Measurements from ENCODE around the gene DOCK9.

The DOCK9 gene

DNA sequence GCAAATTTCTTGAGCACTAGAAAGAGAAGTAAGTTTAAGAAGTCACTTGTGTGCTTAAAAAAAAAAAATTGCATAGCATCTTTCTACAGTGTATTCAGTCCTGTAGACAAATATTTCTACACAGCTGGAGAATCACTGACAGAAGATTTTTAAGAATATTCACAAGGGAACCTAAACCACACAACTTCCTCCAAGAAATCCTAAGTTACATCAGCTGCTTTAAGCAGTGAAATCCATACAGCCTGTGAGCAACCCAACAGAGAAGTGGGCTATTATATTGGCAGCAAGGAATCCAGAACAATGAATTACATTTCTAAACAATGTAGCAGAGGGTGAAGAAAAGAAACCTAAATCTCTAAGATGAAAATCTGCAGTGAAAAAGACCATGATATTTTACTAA lies 1.5 kb downstream of the DOCK9 start:
- no peak for DNase-seq (ENCODE audit: low read depth in 1 of 2, low spot score in 1 of 2)

DNA sequence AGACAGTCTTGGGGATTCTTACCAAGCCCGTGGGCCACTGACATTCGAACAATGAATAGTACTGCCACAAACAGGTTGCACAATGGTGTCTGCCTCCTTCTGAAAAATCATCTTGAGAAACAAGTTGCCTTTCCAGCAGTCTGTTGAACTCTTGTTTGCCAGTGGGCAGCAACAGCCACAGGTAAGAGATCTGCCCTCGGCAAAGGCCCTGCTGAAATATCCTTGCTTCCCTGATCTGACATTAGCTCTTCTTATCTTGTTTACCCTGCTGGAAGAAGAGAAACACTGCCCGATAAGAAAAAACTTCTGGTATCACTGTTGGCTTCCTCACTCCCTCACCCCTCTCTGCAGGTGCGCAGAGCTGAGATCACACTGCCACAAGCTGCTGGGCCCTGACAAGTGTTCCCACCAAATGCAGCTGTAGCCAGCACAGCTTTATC lies 2.0 kb downstream of the DOCK9 start:
- DNase-seq (ENCODE audit: low read depth in 1 of 2, low spot score in 1 of 2) = no peak

DNA sequence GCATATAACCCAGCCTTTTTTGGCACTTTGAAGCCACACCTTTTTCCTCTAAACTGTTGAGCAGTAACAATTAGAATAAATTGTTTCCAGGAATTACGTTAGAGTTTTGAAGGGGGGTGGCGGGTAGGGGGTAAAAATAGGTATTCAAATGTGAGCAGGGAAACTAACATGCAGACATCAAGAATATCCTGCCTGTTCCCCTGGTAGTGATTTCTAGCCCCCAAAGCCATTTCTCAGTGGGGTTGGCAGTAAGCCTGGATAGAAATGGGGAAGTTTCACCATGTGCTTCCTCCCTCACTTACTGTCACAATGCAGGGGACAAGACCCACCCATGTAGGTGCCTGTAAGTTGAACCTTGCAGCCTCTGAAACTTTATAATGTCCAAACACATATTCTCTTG lies 3.8 kb downstream of the DOCK9 start:
- DNase-seq (ENCODE audit: low read depth in 1 of 2, low spot score in 1 of 2) = no peak

DNA sequence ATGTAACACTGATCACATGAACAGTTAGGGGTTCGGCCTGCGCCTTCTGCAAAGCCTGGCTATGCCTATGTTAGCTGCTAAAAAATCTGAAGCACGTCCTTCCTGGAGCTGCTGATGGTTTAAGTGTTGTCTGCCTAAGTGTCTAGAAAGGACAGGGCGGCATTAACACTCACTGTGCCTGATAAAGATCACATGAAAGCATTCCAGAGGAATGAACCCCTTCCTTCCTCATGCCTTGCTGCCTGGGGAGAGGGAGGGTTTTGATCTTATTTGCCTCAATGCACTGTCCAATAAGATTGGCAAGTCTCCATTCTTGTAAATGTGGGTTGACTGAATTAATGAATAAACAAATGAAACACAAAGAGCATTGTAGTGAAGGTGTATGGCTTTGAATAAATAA lies 5.2 kb downstream of the DOCK9 start:
- DNase-seq (ENCODE audit: low read depth in 1 of 2, low spot score in 1 of 2) = no peak

DNA sequence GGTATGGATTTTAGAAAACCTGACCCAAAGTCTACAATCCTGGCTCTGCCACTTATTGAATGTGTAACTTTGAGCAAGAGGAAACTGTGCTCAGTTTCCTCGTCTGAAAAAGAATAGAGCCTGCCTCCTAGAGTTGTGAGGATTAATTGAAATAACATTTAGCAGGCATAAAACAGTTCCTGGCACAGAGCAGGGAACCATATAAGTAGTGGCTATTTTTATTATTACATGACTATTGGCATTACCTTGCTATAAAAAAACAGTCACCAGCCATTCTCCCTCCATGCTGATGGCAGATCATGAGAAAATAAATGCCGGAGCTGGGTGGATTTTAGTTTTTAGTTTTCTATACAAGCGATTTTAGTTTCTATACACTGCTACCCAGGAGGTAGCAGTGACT lies 5.8 kb downstream of the DOCK9 start:
- no peak for DNase-seq (ENCODE audit: low read depth in 1 of 2, low spot score in 1 of 2)

DNA sequence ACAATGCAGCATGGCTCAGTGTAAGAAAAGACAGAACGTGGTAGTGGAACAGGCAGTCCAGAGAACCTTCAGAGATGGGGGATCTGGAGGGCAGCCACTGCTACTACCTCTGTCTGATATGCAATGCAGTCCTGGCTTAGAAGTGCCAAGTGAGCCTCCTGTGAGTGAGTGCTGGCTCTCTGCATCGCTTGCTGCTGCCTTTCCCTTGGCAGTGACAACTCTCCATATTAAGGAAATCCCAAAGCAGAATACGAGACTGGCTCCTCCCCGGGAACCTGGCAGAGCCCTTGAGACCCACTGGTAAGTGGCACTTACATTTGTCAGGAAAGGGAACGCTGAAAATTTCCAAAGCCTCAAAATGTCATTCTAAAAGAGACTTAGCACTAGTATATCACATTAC lies 7.5 kb downstream of the DOCK9 start:
- DNase-seq (ENCODE audit: low read depth in 1 of 2, low spot score in 1 of 2) = no peak

DNA sequence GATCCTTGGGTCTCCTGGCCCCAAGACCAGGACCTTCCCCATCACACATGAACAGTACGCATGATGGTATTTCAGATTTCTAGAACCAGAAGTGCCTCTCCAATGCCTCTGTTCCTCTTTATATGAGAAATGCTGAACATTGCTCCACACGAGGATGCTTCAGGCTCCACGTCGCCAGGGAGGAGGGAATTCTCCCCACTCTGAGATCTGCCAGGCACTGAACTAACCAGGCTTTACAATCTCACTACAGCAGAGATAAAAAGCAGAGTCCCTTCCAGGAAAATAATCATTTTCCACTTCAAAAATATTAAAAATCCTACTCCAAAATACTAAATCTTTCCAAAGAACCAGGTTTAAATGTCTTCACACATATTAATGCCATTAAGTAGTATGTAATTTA lies 10.4 kb downstream of the DOCK9 start:
- DNase-seq (ENCODE audit: low read depth in 1 of 2, low spot score in 1 of 2) = no peak

DNA sequence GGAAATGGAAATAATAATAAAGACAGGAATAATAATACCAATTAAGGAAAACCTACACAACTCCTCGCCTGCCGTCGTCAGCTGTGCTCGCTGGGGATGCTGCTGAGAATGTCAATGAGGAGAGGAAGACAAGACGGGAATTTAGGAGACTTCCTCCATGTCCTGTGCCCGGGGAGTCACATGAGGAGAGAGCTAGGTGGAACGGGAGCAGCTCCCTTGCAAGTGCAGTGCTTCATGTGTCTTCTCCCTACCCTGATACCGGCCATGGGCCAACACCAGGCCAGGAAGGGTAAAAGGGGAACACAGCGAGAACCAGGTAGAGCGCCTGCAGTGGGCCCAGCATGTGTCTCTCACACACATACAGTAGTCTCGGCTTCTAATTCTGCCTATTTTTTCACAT lies 11.8 kb downstream of the DOCK9 start:
- DNase-seq (ENCODE audit: low read depth in 1 of 2, low spot score in 1 of 2) = no peak

DNA sequence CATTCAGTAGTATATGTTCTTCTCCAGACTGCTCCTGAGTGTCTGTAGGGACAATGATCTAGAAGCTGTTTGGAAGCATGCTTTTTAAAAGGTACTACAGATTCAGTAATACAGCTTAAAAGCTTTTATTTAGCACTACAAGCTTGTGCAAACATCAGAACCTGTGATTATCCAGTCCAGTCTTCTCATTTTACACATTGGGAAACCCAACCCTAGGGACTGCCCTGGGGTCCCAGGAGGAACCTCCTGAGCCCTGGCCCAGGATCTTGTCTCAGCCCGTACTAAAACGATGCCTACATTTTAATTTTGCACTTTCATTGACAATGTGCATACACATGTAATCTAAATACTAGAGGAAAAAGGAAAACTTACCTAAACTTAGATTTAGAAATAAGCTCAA lies 12.5 kb downstream of the DOCK9 start:
- DNase-seq (ENCODE audit: low read depth in 1 of 2, low spot score in 1 of 2) = no peak

DNA sequence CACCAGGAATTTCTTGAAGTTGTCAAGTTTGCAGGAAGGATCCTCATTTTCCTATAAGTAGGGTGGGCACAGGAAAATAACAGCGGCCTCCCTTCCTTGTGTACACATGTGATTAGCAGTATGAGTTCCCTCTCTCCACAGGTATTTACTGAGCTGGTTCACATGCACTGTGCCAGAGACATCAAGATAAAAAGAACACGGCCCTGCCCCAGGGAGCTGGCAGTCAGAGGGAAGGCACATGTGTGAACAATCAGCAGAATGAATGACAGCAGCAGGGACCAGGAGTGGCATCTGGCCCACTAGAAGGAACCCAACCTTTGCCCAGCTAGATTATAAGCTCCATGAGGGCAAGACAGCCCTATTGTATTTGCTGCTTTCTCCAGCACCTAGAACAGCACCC lies 13.9 kb downstream of the DOCK9 start:
- no peak for DNase-seq (ENCODE audit: low read depth in 1 of 2, low spot score in 1 of 2)

DNA sequence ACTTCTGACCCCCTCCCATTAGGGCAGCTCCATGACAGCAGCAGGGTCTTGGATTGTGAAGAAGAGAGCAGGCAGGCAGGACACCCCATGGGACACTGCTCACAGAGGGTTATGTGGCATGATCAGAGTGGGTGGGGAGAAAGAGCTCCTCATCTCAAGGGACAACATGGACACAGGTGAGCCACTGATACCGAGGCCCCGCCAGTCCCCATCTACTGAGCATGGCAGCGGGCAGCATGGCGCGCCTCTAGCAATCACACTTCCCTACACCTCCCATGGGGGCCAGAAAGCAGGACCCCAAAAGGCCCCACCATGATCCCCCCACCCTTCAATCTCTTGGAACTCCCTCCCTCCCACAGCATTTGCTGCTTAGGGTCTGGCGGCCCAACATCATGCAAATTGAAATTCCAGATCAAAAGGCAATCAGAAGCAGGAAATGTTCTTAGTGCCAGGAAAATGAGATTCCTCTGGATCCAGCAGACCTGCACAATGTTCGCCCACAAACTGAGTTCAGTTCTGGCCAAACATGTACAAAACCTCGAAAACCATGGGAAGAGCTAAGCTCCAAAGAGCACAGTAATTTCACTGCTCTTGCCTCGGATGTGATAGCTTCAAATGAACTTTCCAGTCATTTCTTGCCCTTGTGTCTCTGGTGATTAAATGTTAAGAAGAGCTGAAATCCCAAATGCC lies 14.8 kb downstream of the DOCK9 start:
- no peak for DNase-seq (ENCODE audit: low read depth in 1 of 2, low spot score in 1 of 2)

DNA sequence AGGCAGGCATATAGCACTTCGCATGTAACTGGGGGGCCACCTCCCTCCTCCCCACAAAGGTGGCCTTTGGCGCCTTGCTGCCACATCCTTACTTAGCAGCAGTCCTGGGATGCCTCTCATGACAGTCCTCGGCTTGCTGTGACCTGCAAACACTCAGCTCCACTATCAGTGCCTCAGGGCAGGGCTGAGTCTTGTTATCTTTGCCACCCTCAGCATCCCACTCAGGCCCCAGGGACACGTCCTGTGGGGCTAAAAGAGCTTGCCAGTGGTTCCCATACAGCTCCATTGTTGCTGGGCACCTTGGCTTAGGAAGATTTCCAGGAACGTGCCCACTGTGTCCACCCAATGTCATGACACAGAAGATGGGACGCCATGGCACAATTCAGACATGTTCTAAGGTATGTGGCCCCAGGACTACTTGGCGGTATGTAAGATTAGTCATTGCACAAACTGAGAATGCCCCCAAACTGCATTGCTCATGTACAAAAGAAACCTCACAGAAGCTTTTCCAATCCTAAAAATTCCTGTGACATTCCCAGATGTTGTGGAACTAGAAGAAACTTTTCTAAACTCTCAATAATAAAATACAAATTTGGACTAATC lies 16.3 kb downstream of the DOCK9 start:
- DNase-seq (ENCODE audit: low read depth in 1 of 2, low spot score in 1 of 2) = no peak

DNA sequence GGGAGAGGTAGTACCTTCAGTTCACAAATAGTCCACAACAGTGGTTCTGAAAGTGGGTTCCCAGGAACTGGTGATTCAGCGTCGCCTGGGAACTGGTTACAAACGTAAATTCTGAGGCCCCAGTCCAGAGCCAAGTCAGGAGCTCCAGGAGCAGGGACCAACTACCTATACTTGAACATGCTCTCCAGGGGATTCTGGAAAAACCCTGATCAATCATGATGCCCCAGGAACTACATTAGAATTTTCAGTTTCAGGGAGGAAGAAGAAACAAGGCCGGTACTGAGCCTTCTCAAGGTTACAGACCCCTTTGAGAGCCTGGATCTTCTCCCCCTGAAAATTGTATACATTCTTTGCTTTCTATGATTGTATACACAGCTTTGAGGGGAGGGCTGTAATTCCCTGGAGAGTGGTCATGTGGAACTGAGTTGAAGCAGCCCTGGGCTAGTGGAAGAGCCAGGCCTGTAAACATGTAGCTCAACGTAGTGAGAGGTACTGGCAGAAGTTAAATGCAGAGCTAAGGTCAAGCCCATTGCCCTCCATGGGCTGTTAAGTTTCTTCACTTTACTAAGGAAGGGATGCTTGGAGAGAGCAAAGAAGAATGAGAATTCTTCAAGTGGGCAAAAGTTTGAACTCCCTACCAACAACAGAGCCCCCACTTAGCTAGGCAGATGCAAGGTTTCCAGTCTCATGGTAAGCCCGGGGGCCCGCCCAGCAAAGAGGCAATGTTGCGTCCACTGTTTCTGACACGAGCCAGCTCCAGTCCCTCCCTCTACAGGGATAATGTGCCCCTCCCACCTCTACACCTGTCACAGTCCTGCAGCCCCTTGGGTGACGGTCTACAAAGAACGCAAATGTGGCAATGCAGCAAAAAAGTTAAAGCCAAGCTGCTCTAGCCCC lies 17.0 kb downstream of the DOCK9 start:
- no peak for DNase-seq (ENCODE audit: low read depth in 1 of 2, low spot score in 1 of 2)

DNA sequence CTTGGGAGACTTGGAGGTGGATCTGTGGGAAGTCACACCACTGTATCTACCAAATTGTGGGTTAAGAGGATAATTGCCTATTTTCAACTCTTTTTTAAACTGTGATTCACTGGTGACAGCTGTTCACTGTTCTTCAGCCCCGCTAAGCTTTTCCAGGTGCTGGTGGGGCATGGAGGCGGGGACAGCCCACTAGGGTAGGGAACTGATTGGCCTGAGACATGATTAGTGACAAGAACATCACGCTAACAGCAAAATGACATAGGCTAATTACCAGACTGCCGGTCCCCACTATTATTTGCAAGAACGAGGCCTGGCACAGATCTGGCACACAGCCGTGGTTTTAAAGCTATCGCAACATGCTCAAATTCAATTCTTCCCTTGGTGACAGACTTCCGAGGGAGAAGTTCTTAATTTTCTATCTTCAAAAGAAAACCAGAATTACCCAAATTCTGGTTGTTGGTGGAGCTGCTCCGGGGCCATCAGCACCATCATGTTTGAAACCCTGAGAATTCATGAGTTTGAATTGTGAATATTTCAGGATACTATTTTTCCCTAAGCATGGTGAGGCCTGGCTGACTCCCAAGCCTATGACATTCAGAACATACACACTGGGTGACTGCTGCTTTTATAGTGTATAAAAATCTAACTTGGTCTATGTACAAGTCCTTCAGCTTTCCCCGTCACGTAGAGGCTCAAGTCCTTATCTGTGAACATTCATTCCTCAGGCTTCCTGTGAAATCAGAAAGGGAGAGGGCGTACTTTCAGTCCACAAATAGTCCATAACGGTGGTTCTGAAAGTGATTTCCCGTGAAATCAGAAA lies 17.9 kb downstream of the DOCK9 start:
- DNase-seq (ENCODE audit: low read depth in 1 of 2, low spot score in 1 of 2) = no peak

DNA sequence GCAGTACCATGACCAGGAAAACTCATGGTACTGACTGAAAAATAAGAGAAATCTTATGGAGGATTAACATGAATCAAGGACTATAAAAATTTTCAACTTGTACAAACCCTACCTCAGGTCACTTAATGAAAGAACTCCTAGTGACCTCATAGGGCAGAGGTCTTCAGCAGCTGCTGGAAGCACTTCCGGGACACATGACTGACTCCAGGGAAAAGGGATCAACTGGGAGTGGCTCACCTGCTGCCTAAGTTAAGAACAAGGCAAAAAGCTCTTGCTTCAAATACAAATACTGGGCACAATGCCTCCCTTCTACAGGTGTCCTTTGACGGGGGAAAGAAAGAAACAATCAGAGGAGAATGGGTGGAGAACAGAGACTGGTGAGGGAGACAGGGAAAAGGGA lies 18.6 kb downstream of the DOCK9 start:
- no peak for DNase-seq (ENCODE audit: low read depth in 1 of 2, low spot score in 1 of 2)

DNA sequence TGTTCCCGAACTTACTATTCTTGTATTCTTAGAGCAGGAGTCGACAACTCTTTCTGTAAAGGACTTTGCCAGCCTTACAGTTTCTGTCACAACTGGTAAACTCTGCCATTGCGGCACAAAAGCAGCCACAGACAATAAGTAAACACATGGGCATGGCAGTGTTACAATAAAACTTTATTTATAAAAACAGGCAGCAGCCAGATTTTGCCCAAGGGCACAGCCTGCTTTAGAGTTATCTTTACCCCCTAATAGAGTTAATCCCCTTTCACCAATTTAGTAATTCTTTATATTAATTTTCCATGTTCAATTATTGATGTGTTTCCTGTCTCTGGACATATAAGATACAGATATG lies 19.4 kb downstream of the DOCK9 start:
- DNase-seq (ENCODE audit: low read depth in 1 of 2, low spot score in 1 of 2) = no peak

DNA sequence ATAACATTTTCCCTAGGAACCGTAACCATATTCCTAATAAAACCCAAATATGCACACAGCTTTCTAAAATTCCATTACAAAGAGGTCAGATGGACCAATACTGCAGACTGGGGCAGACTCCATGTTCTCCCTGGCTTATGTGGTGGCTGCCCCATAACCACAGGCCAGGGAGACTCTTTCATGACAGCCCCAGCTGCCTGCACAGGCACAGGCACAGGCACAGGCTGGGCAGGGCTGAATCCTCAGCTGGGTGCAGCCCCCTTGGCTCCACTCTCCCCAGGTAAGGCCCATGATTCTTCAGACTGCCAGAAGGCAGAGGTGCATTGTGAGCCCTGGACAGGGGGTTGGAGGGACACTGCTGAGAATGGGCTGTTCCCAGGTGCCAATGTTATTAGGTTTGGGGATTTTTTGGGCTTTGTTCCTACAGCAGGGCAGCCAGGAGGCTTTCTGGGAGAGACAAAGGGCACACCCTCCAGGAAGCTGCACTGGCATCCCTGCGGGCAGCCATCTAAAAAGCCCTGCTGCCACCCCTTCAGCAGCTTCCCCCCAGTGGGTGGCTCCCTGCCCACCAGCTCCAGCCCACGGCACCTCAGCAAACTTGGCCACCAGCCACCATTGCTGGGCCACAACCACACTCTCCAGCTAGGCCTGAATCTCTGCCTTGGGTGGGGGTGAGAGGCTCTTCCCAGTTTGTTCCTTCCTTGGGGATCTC lies 20.0 kb downstream of the DOCK9 start:
- no peak for DNase-seq (ENCODE audit: low read depth in 1 of 2, low spot score in 1 of 2)

DNA sequence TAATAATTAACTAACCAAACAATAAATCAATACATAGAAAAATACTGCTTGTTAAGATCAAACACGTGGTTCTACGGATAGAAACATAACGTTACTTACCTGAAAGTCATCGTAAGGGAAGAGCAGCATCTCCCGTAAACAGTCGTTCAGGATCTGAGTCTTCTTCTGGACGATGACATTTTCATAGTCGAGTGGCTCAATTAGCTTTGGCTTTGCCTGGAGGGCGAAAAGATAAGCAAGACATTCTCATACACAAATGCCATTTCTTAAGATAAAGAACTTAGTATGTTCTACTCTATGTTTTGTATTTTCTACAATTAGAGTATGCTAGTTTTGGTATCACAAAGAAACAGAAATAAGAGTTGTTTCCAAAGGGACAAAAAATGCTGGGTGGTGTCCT lies 22.5 kb downstream of the DOCK9 start:
- DNase-seq (ENCODE audit: low read depth in 1 of 2, low spot score in 1 of 2) = no peak

DNA sequence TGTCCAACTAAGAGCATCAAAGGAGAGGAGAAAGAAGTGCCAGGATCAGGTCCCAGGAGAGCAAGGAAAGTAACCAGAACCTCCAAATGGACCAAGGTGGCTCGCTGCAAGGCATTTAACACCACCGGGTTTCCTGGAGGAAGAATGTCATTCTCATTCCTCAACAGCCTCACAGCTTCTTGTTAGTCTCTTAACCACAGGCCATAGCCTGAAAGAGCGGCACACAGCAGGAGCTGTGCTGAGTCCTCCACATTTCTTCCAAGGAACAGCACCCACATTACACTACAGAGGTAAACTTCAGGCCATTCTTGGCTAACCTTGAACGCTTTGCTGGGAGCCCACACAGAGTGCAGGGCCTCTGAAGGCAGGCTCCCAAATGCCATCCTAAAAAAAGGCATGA lies 23.6 kb downstream of the DOCK9 start:
- DNase-seq (ENCODE audit: low read depth in 1 of 2, low spot score in 1 of 2) = no peak

DNA sequence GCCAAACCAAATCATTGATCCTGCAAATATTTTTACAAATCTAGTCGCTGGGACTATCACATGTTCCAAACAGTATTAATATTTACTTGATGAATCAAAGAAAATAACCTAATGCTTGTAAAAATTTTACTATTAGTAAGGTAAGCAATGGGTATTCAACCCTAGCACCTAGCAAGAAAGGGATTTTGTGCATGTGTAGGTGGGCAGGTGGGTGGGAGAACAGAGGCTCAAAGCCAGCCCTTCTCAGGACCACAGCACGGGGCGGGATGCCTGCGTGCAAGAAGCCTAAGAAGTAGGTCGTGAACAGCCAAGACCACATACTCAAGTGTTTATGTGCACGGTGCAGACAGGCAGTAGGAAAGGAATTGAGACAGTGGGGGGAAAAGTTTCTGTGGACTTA lies 26.6 kb downstream of the DOCK9 start:
- no peak for DNase-seq (ENCODE audit: low read depth in 1 of 2, low spot score in 1 of 2)

DNA sequence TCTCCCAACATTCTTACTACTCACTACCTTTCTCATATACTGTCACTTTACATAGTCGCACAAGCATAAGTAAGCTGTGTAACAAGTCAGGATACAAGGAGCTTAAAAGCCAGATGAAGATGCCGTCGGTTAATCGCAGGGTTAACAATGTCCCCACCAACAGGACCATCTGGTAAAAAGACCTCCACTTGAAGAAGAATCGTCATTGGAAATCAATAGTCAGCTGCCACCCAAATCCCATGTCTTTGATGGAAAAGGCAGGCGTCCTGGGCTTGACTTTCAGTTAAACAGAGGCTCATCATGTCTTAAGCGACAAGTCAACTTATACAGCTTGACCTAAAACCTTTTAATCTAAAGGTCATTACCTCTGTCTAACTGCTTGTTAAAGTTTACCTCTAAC lies 27.2 kb downstream of the DOCK9 start:
- DNase-seq (ENCODE audit: low read depth in 1 of 2, low spot score in 1 of 2) = no peak
